ENCODE data around the gene TGFBI. TPM values are rescaled to one million over a fixed set of nuclear protein-coding genes. Genes with fewer than 3 reads are reported as not detected.
A peak's percentile ranks its signal among the peaks of the same experiment; 100 is the strongest.

TGFBI gene
- total and polyA plus RNA-seq, 2 donors from 2014 or later = 36.4 to 78.5 TPM

- peak; percentile 15 for FAIRE-seq
These were observed 53.8 kb downstream of the TGFBI start for GRCh38 chr5:136082390-136083193.

GRCh38 chr5:136084698-136085097 lies 55.9 kb downstream of the TGFBI start:
- no peak for DNase-seq
- Histone ChIP-seq H3K4me1 (ENCODE audit: control insufficient read depth in 2 of 3, insufficient read depth in 2 of 3, low read depth in 1 of 3, low read length in 3 of 3) (peaks cover 0 to 13% (median 9%) of the 10 kb centered on the region in 3 donors), H3K9me3 (ENCODE audit: control insufficient read depth in 2 of 3, insufficient read depth in 1 of 3, low read length in 3 of 3) (no peaks in the 10 kb centered on the region), H3K36me3 (ENCODE audit: control insufficient read depth in 2 of 3, insufficient read depth in 3 of 3, low read length in 3 of 3) (no peaks in the 10 kb centered on the region), H3K27ac (ENCODE audit: low read depth in 2 of 2, low read length in 2 of 2) (no peak overlapping the region), H3K9ac (ENCODE audit: low read length in 3 of 3) (no peak overlapping the region), H3K27me3 (ENCODE audit: control insufficient read depth, insufficient read depth, low read length) (no peaks in the 10 kb centered on the region), H3K4me3 (ENCODE audit: low read length in 3 of 3) (no peak overlapping the region)
- FAIRE-seq = no peak
- no peak for TF ChIP-seq CTCF (IDR thresholded peaks at IDR 0.05; ENCODE audit: borderline replicate concordance, extremely low read depth, insufficient read depth)
- intact Hi-C loops (cut with DNase I) = no loop called here

More at GRCh38 chr5:136082390-136083193, 53.8 kb downstream of the TGFBI start:
- no peak overlapping the region for H3K4me3 ChIP-seq (ENCODE audit: low read length in 3 of 3)
- H3K27me3 ChIP-seq (ENCODE audit: control insufficient read depth, insufficient read depth, low read length) = no peaks in the 10 kb centered on the region
- H3K27ac ChIP-seq (ENCODE audit: low read depth in 2 of 2, low read length in 2 of 2) = no peak overlapping the region
- peak; percentile 78 to 89 (median 85) for DNase-seq
- peaks cover 0 to 11% (median 4%) of the 10 kb centered on the region in 3 donors for H3K4me1 ChIP-seq (ENCODE audit: control insufficient read depth in 2 of 3, insufficient read depth in 2 of 3, low read depth in 1 of 3, low read length in 3 of 3)
- no peaks in the 10 kb centered on the region for H3K36me3 ChIP-seq (ENCODE audit: control insufficient read depth in 2 of 3, insufficient read depth in 3 of 3, low read length in 3 of 3)
- TF ChIP-seq CTCF (IDR thresholded peaks at IDR 0.05; ENCODE audit: borderline replicate concordance, extremely low read depth, insufficient read depth) = peak; percentile 76
- no peak overlapping the region for H3K9ac ChIP-seq (ENCODE audit: low read length in 3 of 3)
- H3K9me3 ChIP-seq (ENCODE audit: control insufficient read depth in 2 of 3, insufficient read depth in 1 of 3, low read length in 3 of 3) = no peaks in the 10 kb centered on the region
- intact Hi-C loops (cut with DNase I) = no loop called here

- Histone ChIP-seq H3K4me3 (ENCODE audit: low read length in 3 of 3) (no peak overlapping the region), H3K9me3 (ENCODE audit: control insufficient read depth in 2 of 3, insufficient read depth in 1 of 3, low read length in 3 of 3) (no peaks in the 10 kb centered on the region), H3K27me3 (ENCODE audit: control insufficient read depth, insufficient read depth, low read length) (no peaks in the 10 kb centered on the region), H3K27ac (ENCODE audit: low read depth in 2 of 2, low read length in 2 of 2) (no peak overlapping the region), H3K4me1 (ENCODE audit: control insufficient read depth in 2 of 3, insufficient read depth in 2 of 3, low read depth in 1 of 3, low read length in 3 of 3) (peaks cover 0 to 8% (median 8%) of the 10 kb centered on the region in 3 donors), H3K9ac (ENCODE audit: low read length in 3 of 3) (no peak overlapping the region), H3K36me3 (ENCODE audit: control insufficient read depth in 2 of 3, insufficient read depth in 3 of 3, low read length in 3 of 3) (no peaks in the 10 kb centered on the region)
- DNase-seq (no peak), FAIRE-seq (no peak)
- intact Hi-C loops (cut with DNase I) = no loop called here
- TF ChIP-seq CTCF (IDR thresholded peaks at IDR 0.05; ENCODE audit: borderline replicate concordance, extremely low read depth, insufficient read depth) = no peak
These were observed 58.2 kb downstream of the TGFBI start for GRCh38 chr5:136086783-136087566.
